Measurements from ENCODE around the gene BACE2.

DNA sequence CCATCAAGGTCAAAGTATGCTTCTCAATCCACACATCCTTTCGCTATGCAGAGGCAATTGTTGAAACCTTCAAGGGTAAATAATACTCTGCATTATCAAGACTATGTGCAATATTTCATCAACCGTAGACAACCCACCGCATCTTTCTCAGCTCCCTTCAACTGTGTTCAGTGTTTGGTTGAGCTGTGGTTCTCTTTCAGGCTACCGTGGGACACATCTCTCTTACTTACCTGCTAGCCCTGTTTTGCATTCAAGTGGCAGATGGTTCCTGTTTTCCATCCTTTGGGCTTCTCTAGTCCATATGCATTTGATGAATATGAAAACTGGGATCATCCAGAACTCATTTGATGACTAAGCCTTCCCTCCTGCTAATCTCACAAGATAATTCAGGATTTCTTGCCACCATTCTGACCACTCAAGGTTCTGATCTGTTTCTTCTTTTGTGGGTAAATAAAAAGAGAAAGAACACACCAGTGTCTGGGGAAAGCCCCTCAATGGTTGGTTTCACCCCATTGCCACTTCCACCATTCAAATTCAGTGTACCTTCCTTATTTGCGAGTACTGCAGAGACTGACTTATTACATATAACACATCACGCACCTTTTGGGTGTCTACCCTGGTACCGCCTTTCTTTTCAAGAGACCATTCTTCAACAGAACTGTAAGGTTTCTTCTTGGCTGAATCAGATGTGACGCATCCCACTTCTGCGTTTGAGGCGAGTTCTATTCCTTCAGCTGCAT lies 61.7 kb downstream of the BACE2 start:
- TF ChIP-seq RNF2 (IDR thresholded peaks at IDR 0.05; ENCODE audit: borderline replicate concordance, low read depth) (no peak), CHD2 (IDR thresholded peaks at IDR 0.05; ENCODE audit: low read length, partially characterized antibody) (no peak)
- TF ChIP-seq, protein P1, sequence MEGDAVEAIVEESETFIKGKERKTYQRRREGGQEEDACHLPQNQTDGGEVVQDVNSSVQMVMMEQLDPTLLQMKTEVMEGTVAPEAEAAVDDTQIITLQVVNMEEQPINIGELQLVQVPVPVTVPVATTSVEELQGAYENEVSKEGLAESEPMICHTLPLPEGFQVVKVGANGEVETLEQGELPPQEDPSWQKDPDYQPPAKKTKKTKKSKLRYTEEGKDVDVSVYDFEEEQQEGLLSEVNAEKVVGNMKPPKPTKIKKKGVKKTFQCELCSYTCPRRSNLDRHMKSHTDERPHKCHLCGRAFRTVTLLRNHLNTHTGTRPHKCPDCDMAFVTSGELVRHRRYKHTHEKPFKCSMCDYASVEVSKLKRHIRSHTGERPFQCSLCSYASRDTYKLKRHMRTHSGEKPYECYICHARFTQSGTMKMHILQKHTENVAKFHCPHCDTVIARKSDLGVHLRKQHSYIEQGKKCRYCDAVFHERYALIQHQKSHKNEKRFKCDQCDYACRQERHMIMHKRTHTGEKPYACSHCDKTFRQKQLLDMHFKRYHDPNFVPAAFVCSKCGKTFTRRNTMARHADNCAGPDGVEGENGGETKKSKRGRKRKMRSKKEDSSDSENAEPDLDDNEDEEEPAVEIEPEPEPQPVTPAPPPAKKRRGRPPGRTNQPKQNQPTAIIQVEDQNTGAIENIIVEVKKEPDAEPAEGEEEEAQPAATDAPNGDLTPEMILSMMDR (IDR thresholded peaks at IDR 0.05), result no peak
- TF ChIP-seq, protein P2, sequence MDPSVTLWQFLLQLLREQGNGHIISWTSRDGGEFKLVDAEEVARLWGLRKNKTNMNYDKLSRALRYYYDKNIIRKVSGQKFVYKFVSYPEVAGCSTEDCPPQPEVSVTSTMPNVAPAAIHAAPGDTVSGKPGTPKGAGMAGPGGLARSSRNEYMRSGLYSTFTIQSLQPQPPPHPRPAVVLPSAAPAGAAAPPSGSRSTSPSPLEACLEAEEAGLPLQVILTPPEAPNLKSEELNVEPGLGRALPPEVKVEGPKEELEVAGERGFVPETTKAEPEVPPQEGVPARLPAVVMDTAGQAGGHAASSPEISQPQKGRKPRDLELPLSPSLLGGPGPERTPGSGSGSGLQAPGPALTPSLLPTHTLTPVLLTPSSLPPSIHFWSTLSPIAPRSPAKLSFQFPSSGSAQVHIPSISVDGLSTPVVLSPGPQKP (IDR thresholded peaks at IDR 0.05; ENCODE audit: low read depth, low read length), result no peak
